CMK (cell line): ENCODE results near the gene MRTFA.

Experiments
- DNase-seq: peaks from one replicate; pipeline ENCODE4 v3.0.0-alpha.2; 2010; ENCODE audit warnings: low read depth

Gene MRTFA

DNA sequence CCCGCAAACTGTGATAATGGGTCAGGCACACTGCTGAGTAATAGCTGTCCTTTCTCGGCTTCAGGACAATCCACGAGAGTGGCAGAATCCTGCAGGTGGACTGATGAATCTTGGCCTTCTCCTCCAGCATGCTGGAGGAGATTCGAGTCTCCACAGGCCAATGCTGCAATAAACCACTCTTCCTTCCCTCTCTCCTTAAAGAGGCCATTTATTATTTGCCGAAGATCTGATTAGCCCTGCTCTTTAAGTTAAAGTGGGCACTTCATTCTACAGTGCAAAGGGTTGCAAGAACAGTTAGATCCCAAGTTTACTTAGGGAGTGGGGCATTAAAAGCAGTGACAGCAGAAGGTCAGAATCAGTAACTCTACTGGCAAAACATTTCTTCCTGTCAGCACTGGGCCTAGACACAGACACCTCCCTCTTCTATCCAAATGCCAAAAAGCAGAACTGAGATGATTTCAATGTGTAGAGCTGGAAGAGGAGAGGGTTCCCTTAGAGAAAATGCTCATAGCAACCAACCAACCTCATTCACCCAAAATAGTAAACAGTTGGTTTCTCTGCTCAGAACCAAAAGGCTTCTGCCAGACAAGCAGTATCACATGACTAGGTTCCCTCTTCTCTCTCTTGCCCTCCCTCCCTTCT lies 144.4 kb downstream of the MRTFA start:
- peak; percentile 12 for DNase-seq

- no peak for DNase-seq
These were observed 148.8 kb downstream of the MRTFA start for GRCh38 chr22:40487663-40488249.

GRCh38 chr22:40486962-40487602 lies 149.4 kb downstream of the MRTFA start:
- no peak for DNase-seq

DNA sequence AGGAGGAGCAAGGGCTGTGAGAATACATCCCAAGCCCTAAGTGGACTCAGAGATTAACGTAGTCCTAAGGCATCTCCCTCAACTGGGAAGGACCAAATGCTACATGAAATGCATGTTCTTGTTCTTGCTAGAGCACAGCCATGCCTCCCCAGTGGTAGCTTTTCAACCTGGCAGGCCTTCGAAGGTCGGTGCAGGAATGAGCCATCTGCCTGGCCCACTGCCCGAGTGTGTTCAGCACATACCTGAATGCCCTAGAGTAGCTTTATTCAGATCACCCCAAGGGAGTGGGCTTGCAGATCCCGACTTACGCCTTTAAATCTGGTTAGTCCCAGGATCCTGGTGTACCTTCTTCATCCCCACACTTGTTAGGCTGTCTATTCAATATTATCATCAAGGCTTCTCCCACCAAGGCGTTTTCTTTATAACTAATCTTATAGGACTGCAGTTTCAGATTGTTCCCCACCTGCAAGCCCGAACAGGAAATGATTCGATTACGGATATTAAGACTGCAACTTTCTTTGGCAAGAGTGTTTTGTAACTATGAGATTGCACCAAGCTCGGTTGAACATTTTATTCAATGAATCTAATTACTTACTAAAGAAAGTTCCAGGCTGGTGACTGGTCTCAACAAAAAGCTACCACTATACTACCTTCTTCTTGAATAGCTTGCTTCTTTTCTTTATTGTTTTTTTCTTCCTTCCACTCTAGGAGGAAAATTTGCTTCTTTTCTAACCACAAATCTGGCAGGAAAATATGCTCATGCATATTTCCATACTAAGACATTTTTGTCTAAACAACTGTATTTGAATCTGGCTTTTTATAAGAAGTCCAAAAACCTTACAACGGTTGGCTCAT lies 150.5 kb downstream of the MRTFA start:
- no peak for DNase-seq

DNA sequence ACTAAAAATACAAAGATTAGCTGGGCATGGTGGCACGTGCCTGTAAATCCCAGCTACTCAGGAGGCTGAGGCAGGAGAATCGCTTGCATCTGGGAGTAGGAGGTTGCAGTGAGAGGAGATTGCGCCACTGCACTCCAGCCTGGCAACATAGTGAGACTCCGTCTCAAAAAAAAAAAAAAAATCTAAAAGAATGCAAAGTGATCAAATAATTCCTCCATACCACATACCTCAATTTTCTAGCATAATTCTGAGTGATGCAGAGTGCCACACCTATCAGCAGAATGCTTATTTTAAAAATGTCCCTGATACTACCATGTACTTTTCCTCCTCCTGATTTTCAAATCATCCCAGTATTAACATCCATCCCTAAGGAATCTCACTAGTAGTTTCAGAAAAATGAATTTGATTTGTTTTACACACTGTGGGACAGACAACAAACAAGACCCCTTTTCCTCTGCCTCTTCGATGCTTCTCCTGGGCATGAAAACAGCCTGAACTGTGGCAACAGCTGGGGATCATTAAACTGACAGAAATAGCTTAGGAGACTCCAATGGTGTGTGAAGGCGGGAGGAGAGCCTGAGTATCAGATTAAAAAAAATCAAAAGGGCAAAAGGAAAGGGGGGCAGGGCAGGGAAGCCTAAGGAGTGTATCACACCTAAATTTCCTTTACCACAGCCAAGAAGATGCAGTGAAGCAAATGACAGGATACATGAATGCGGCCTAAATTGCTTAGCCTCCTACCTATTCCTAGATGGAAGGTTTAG lies 151.4 kb downstream of the MRTFA start:
- DNase-seq = no peak

- no peak for DNase-seq
These were observed 153.6 kb downstream of the MRTFA start for GRCh38 chr22:40482886-40483285.

GRCh38 chr22:40482391-40482790 lies 154.1 kb downstream of the MRTFA start:
- DNase-seq = no peak

- no peak for DNase-seq
These were observed 155.5 kb downstream of the MRTFA start for GRCh38 chr22:40480996-40481395.

DNA sequence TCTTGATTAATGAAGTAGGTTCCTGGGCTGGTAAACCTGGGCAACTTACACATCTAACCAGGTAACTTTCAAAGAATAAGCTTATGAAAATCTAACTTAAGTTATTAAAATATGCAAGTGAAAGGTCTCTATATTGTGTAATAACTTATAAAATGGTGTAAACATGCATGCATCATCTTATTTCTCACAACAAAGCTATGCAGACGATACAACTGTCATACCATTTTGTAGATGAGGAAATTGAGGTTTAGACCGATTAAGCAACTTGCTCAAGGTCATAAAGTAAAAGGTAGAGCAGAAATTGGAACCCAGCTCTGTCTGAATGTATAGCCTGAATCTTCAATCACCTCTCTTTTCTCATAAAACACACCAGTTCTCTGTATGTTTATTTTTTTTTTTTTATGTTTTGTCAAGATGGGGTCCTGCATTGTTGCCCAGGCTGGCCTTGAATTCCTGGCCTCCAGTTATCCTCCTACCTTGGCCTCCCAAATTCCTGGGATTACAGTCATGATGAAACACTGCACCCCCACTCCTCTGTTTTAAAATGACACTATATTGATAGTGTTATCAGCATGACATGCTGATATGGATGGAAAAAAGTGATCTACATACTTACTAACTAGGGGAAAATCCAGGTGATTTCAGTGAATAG lies 156.5 kb downstream of the MRTFA start:
- no peak for DNase-seq

- DNase-seq = no peak
These were observed 157.3 kb downstream of the MRTFA start for GRCh38 chr22:40479126-40479800.

DNA sequence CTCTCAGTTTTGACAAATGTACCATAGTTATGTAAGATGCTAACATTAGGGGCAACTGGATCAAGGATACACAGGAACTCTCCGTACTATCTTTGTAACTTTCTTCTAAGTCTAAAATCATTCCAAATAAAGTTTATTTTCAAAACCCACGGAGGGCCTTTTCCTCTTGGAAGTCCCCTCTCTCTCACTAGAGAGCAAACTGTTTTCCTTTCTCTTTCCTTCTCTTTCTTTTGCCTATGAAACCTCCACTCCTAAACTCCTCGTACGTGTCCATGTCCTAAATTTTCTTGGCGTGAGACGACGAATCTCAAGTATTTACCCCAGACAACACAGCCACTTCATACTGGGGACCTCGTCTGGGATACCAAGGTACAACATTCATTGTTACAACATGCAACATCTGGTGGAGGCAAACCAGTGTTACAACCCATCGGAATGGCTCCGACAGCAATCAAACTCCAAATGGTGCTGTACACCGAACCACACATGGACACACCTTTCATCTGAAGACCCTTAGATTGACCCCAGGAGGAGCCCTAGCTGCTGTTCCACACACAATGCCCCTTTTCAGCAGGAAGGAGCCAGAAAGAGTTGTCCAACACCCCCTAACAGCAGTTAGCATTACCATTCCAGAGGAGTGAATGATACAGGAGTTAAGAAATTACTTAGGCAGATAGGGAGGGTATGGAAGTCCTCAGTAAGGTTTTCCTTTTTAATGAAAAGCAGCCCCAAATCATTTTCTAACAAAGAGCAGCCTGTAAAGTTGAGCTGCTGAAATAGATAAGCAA lies 158.0 kb downstream of the MRTFA start:
- no peak for DNase-seq

DNA sequence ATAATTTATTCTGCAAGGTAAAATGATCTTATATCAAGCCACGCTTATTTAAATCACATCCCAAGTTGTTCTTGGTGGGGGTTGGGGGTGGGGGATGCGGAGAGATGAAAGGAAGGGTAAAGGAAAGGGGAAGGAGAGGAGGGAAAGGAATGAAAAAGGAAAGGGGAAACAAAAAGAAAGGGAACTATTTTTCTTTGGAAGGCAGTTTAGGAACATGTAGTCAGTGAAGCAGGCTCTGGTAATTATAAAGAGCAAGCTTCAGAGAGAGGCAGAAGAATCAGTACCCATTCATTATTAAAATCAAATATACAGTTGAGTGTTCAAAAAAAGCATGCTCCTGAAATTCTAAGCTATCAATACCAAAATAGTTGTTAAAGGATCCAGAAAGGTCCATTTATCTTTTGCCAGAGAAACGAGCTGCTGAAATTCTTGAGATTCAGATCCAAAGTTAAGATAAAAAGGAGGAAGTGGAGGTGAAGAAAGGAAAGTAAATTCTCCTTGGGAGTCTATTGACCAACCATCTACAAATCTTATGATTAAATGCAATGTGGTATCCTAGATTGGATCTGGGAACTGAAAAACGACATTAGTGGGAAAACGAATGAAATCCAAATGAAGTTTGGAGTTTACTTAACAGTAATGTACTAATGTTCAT lies 158.7 kb downstream of the MRTFA start:
- no peak for DNase-seq

DNA sequence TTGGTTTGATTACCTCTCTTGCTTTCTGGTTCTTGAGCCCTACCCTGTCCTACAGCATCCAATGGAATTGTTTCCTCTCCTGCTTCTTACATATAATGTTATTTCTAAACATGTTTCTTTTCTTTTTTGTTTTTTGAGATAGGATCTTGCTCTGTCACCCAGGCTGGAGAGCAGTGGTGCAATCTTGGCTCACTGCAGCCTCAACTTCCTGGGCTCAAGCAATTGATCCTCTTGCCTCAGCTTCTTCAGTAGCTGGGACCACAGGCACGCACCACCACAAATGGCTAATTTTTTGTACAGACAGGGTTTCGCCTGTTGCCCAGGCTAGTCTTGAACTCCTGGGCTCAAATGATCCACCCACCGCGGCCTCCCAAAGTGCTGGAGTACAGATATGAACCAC lies 160.2 kb downstream of the MRTFA start:
- no peak for DNase-seq

DNA sequence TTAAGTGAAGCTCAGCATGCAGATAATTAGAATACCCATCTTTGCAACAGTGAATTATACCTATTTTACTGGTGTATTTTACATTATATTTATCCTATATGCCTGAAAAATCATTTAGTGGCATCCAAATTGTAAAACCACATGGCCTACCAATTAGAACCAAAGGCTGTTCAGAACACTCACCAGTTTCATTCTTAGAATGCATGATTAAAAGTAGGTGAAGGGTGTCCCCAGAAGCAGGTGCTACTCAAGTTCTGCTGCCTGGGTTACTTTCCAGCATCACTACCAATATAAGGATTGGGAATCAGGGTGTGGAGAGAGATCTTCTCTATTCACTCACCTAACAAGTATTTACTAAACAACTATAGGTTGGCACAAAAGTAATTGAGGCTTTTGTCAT lies 162.8 kb downstream of the MRTFA start:
- DNase-seq = no peak

DNA sequence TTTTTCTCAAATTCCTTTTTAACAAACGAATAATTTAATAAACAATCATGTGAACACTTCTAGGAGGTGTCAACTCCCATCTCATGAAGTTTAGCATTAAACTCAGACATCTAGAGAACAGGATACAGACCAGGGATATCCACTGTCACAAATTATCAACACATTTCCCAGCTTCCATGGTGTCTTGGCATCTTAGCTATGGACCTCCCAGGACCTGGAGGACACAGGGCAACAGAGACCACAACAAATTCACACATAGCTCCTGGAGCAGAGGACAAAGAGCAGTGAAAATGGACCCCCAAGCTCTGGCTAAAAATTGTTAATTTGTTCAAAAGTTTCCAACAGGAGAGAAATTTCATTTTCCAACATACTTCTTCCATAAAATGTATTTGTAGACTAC lies 163.9 kb downstream of the MRTFA start:
- no peak for DNase-seq

GRCh38 chr22:40472051-40472450 lies 164.5 kb downstream of the MRTFA start:
- DNase-seq = no peak

- DNase-seq = no peak
These were observed 167.3 kb downstream of the MRTFA start for GRCh38 chr22:40469181-40469580.

GRCh38 chr22:40468616-40469015 lies 167.9 kb downstream of the MRTFA start:
- no peak for DNase-seq

DNA sequence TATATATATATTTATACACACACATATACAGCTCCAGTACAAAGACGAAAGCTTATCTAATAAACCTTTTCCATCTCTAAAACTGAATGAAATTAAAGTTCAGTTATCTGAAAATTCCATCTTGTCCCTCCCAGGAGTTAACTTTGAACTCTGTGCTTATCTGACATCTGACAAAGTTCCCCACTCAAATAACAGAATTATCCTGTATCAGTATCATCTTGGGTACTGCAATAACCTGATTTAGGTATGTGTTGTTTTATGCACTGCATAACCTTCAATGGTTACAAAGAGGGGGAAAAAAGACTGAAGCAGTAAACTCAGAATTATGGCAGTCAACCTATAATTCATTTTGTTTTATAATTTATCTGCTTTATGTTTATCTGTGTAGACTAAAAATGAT lies 169.5 kb downstream of the MRTFA start:
- no peak for DNase-seq

GRCh38 chr22:40463683-40464082 lies 172.8 kb downstream of the MRTFA start:
- no peak for DNase-seq
